ENCODE results near the gene BCDIN3D. TPM values are rescaled to one million over a fixed set of nuclear protein-coding genes. Genes with fewer than 3 reads are reported as not detected.

Gene BCDIN3D
- total and polyA plus RNA-seq, 2 of the 8 experiments (the other 6 are each of a cell fraction or from before 2014, with no cell fraction given) = 1.6 to 2.4 TPM

DNA sequence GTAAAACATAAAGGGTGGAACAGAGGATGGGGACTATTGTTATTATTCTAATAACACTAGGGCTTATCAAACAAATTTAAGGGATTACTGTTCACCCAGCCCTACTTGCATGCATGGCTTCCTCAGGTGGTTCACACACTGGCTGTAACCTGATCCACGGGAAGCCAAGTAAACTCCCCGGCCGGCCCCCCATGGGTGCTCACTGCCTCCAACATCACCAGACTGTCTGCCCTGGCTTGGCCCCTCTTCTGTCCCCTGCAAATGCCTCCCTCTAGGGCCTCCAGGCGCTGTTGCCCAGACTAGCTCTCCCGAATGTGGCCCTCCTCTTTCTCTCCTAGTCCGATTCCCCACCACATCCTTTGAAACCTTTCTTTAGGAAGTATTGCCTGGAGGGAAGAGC is 42.2 kb upstream of the BCDIN3D start:
- DNase-seq (ENCODE audit: low read depth in 1 of 2, low spot score in 2 of 2) = no peak
- peak overlapping the region; percentile 10 to 20; a peak in 1 of 4 replicates for H3K4me2 ChIP-seq (ENCODE audit: insufficient read depth in 1 of 2, low read depth in 2 of 2, low read length in 2 of 2)
- TF ChIP-seq EP300 (IDR thresholded peaks at IDR 0.05; ENCODE audit: borderline replicate concordance in 1 of 2, low read depth in 2 of 2, low read length in 2 of 2) (no peak), CREB1 (IDR thresholded peaks at IDR 0.05) (no peak), POLR2A (IDR thresholded peaks at IDR 0.05; ENCODE audit: control extremely low read depth in 1 of 2, low read depth in 2 of 2, low read length in 2 of 2) (no peak), TAF7 (optimal IDR thresholded peaks at IDR 0.05; ENCODE audit: borderline replicate concordance, low read depth, low read length) (no peak), EGR1 (IDR thresholded peaks at IDR 0.05; ENCODE audit: borderline replicate concordance, low read depth, low read length) (no peak), RAD21 (IDR thresholded peaks at IDR 0.05 in 1 of 2, conservative IDR thresholded peaks at IDR 0.05 in 1 of 2; ENCODE audit: low read depth in 2 of 2, low read length in 2 of 2) (no peak), POLR2AphosphoS5 (IDR thresholded peaks at IDR 0.05; ENCODE audit: low read depth, low read length) (no peak), BCL11A (IDR thresholded peaks at IDR 0.05; ENCODE audit: low read depth in 2 of 2, low read length in 2 of 2) (no peak), POU5F1 (IDR thresholded peaks at IDR 0.05; ENCODE audit: low read depth, low read length) (no peak), SIX5 (IDR thresholded peaks at IDR 0.05; ENCODE audit: low read depth, low read length) (no peak), BACH1 (IDR thresholded peaks at IDR 0.05; ENCODE audit: low read length) (no peak), HDAC2 (IDR thresholded peaks at IDR 0.05; ENCODE audit: borderline replicate concordance in 1 of 2, low read depth in 2 of 2, low read length in 2 of 2) (no peak), CBX5 (IDR thresholded peaks at IDR 0.05; ENCODE audit: low read depth, low read length) (no peak), KDM4A (IDR thresholded peaks at IDR 0.05; ENCODE audit: low read depth, low read length, severe bottlenecking) (no peak)

More for the DNA sequence above, 42.2 kb upstream of the BCDIN3D start:
- no peaks in the 10 kb centered on the region; the same call in 1 of the 2 replicates for H3K23me2 ChIP-seq (ENCODE audit: low read depth, low read length)
- no peak overlapping the region for H4K8ac ChIP-seq (ENCODE audit: extremely low read depth, insufficient read depth, low read length)
- H3K36me3 ChIP-seq (ENCODE audit: control insufficient read depth in 2 of 4, insufficient read depth in 4 of 4, low read length in 3 of 4) = no peaks in the 10 kb centered on the region
- H3K9ac ChIP-seq (replicated peaks in 1 of 4; ENCODE audit: extremely low read depth in 1 of 4, low read depth in 3 of 4, low read length in 3 of 4) = no peak overlapping the region
- no peak overlapping the region for H3K23ac ChIP-seq (ENCODE audit: insufficient read length)
- H3K18ac ChIP-seq (ENCODE audit: extremely low read depth, low read length) = no peak overlapping the region
- no peaks in the 10 kb centered on the region; the same call in 1 of the 2 replicates for H3K79me1 ChIP-seq (ENCODE audit: low read depth, low read length)
- CTCF ChIA-PET (ENCODE audit: partially characterized antibody) = interaction anchor here (1.5 to 5.0 kb wide), 4 partner anchors 9 to 82 kb away, joined by 3 to 32 read pairs (median 18); no protein-coding TSS in a partner anchor
- FAIRE-seq = no peak
- no peaks in the 10 kb centered on the region; a peak in 1 of 7 replicates for H3K27me3 ChIP-seq (replicated peaks in 1 of 4; ENCODE audit: control insufficient read depth in 3 of 4, extremely low read depth in 1 of 4, insufficient read depth in 3 of 4, low read length in 3 of 4)
- no peak overlapping the region for H3K27ac ChIP-seq (ENCODE audit: low read depth, low read length)
- H3K56ac ChIP-seq (replicated peaks; ENCODE audit: insufficient read length, low read depth, low read length) = no peak overlapping the region
- H4K5ac ChIP-seq (ENCODE audit: insufficient read length, low read depth, low read length) = no peak overlapping the region
- no peak overlapping the region for H2AFZ ChIP-seq (ENCODE audit: low read length)
- H2BK5ac ChIP-seq (ENCODE audit: low read depth, low read length) = no peak overlapping the region
- H2BK15ac ChIP-seq (ENCODE audit: low read length) = no peak overlapping the region
- no peak overlapping the region for H4K91ac ChIP-seq (replicated peaks; ENCODE audit: insufficient read length, low read length)
- POLR2A ChIA-PET (ENCODE audit: partially characterized antibody) = interaction anchor here (1.5 to 1.8 kb wide), 2 partner anchors 9 to 38 kb away, joined by 3 to 8 read pairs; no protein-coding TSS in a partner anchor
- H3K4ac ChIP-seq (replicated peaks; ENCODE audit: insufficient read length, low read depth, low read length) = no peak overlapping the region
- H4K20me1 ChIP-seq (replicated peaks in 1 of 2; ENCODE audit: control insufficient read depth in 1 of 2, insufficient read depth in 2 of 2, low read length in 2 of 2) = peaks cover 0 to 3% of the 10 kb centered on the region in 2 experiments
- H3K4me1 ChIP-seq (replicated peaks in 1 of 4; ENCODE audit: control insufficient read depth in 3 of 4, insufficient read depth in 4 of 4, low read length in 3 of 4) = peaks cover 0 to 29% (median 13%) of the 10 kb centered on the region in 4 experiments; a peak in 6 of 7 replicates
- no peak overlapping the region for H2AK5ac ChIP-seq (ENCODE audit: low read depth, low read length)
- no peaks in the 10 kb centered on the region for H3K79me2 ChIP-seq (ENCODE audit: control insufficient read depth in 1 of 2, insufficient read depth in 2 of 2, low read length in 2 of 2)
- H3K14ac ChIP-seq (ENCODE audit: insufficient read length) = no peak overlapping the region
- no peak overlapping the region for H2BK120ac ChIP-seq (replicated peaks; ENCODE audit: low read depth, low read length)
- no peak overlapping the region for H2BK12ac ChIP-seq (ENCODE audit: low read depth, low read length)
- 49% methylated on average over 6 of the region's 6 CpGs; no CpG with 5 or more reads in 1 of the 2 experiments for WGBS, 2 experiments (ENCODE audit: extremely low coverage in 1 of 2, insufficient coverage in 1 of 2, insufficient read length in 1 of 2, insufficient replicate concordance in 2 of 2, low coverage in 1 of 2, low lambda C conversion rate in 2 of 2, missing lambda C conversion rate in 1 of 2)
- no peak overlapping the region for H2BK20ac ChIP-seq (ENCODE audit: low read length)
- H3K9me3 ChIP-seq (ENCODE audit: insufficient read depth in 2 of 2, low read depth in 1 of 2, low read length in 1 of 2) = peaks cover 0 to 3% of the 10 kb centered on the region in 2 experiments; a peak in 1 of 4 replicates
- no peak overlapping the region for H3K4me3 ChIP-seq (ENCODE audit: extremely low read depth in 1 of 4, insufficient read depth in 2 of 4, low read depth in 3 of 4, low read length in 4 of 4)

Data from H1 (cell line).